GM12873 (cell line): ENCODE data around the gene TTC23.

Experiments
- CTCF ChIP-seq: IDR thresholded peaks from 2 replicates; pipeline ENCODE4 v1.5.1; 2012; ENCODE audit warnings: low read depth, mild to moderate bottlenecking, moderate library complexity, low read length, control low read depth; ENCODE audit not compliant: insufficient read depth; ENCODE audit errors: missing control alignments

The TTC23 gene

GRCh38 chr15:99265541-99266070 lies 16.2 kb upstream of the TTC23 start:
- TF ChIP-seq CTCF: no peak

GRCh38 chr15:99264125-99264524 lies 14.7 kb upstream of the TTC23 start:
- no peak for TF ChIP-seq CTCF

- no peak for TF ChIP-seq CTCF
These were observed 7.8 kb upstream of the TTC23 start for GRCh38 chr15:99257107-99257750.

GRCh38 chr15:99253381-99254090 lies 4.2 kb upstream of the TTC23 start:
- TF ChIP-seq CTCF: no peak

GRCh38 chr15:99252326-99252725 lies 2.9 kb upstream of the TTC23 start:
- TF ChIP-seq CTCF: no peak

GRCh38 chr15:99250857-99251841 lies 1.8 kb upstream of the TTC23 start, which contains the start of gene LRRC28:
LRRC28 (plus strand) TSS chr15:99251481; CDS start chr15:99255958, 4,477 bp downstream.
- no peak for TF ChIP-seq CTCF
